RPMI8226 (cell line): Measurements from ENCODE around the gene ZMYM3.

Source experiments
- DNase-seq: peaks from one replicate; pipeline ENCODE4 v3.0.0-alpha.2; 2015

The ZMYM3 gene

DNA sequence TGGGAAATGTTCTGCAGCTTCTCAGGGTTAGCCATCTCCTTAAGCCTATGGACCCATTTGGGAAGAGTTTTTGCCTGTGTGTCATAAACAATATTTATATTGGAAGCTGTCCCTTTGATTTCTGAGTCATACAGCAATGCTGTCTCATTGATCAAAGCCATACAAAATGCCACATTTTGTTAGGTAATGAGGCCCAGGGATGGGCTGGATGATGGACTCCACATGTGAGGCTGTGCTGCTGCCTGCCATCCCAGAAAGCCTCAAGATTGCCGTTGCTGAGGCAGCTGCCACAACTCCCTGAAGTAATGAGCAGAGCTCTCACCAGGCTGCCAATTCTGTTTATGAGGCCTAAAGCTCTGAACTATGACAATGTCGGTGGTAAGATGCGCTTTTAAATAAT lies 43.1 kb downstream of the ZMYM3 start:
- no peak for DNase-seq

- no peak for DNase-seq
Measured at GRCh38 chrX:71199252-71200008, 54.5 kb downstream of the ZMYM3 start.

DNA sequence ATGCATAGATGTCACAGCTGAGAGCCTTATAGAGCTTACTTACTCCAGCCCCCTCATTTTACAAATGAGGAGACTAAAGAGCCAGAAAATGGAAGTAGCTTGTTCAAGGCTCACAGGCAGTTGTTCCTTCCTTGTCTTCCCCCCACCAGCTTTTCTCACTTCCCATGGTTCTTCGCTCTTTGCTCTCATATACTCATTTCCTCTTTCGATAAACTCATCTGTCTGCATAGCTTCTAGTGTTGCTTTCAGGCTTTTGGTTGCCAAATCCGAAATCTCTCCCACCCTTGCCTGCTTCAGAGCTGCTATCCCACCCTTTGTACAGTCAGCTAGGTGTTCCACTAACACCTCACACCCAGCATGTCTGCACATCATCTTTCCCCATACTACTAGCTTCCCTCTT lies 55.9 kb downstream of the ZMYM3 start:
- DNase-seq, result peak; percentile 58

DNA sequence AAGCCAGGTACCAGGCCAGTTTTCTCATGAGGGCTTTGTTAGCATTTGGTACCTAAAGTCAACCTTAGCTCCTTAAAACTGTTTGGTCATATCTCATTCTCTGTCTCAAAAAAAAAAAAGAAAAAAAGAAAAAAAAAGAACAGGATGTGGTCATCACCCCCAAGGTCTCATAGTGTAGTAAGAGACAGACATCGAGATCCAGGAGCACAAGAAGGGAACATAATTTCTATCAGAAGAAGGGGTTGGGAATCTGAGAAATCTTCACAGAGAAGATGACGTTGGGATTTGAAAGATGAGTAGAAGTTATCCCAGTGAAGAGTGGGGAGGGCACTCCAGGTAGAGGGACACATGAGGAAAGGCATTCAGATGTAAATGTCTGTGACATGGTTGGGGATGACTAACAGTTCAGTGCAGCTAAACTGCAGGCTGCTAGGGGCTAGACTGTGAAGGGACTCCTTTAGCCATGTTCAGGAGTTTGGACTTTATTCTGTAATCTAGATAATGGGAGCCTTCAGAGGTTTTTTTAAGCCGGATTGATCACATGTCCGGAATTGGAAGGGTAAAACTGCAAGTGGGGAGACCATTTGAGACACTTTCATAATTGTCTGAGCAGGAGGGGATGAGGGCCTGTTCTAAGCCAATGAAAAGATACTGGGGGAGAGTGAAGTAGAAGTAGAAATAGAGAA lies 57.8 kb downstream of the ZMYM3 start:
- no peak for DNase-seq

GRCh38 chrX:71191248-71191647 lies 62.7 kb downstream of the ZMYM3 start:
- no peak for DNase-seq
